GM10266 (cell line): Measurements from ENCODE around the gene SLX4IP.
A peak's percentile ranks its signal among the peaks of the same experiment; 100 is the strongest.
"Not testable (repeated sequence)": the region's sequence is repeated elsewhere in the genome, so short reads cannot be mapped to it uniquely, and the experiment has no call there.

Source experiments
- DNase-seq: peaks from one replicate; pipeline ENCODE4 v3.0.0; 2012; ENCODE audit errors: extremely low spot score
- TF ChIP-seq, protein P1 (sequence below): IDR thresholded peaks from 2 replicates; pipeline ENCODE4 v1.5.1; 2012; ENCODE audit warnings: mild to moderate bottlenecking, low read depth; ENCODE audit not compliant: control insufficient read depth, insufficient read depth; ENCODE audit errors: missing control alignments

SLX4IP gene

DNA sequence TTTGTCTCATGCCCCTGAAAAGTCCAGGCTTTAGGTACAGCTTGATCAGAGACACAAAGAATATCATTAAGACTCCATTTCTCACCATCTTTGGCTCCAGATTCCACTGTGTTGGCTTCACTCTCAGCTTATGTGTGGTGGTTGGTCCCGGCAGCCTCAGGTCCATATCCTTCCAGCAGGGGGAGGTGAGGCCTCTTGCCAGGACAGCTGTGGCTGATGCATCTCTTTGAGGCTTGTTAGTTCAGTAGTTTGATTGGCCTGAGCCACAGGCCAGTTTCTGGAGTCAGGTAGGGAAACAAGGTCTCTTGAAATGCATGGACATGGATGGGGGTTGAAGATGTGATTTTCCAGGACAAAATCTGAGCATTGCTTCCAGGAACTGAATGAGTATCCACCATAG, 176.3 kb downstream of the SLX4IP start:
- TF ChIP-seq, protein P1, sequence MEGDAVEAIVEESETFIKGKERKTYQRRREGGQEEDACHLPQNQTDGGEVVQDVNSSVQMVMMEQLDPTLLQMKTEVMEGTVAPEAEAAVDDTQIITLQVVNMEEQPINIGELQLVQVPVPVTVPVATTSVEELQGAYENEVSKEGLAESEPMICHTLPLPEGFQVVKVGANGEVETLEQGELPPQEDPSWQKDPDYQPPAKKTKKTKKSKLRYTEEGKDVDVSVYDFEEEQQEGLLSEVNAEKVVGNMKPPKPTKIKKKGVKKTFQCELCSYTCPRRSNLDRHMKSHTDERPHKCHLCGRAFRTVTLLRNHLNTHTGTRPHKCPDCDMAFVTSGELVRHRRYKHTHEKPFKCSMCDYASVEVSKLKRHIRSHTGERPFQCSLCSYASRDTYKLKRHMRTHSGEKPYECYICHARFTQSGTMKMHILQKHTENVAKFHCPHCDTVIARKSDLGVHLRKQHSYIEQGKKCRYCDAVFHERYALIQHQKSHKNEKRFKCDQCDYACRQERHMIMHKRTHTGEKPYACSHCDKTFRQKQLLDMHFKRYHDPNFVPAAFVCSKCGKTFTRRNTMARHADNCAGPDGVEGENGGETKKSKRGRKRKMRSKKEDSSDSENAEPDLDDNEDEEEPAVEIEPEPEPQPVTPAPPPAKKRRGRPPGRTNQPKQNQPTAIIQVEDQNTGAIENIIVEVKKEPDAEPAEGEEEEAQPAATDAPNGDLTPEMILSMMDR, result peak; percentile 37
- peak; percentile 28 for DNase-seq

DNA sequence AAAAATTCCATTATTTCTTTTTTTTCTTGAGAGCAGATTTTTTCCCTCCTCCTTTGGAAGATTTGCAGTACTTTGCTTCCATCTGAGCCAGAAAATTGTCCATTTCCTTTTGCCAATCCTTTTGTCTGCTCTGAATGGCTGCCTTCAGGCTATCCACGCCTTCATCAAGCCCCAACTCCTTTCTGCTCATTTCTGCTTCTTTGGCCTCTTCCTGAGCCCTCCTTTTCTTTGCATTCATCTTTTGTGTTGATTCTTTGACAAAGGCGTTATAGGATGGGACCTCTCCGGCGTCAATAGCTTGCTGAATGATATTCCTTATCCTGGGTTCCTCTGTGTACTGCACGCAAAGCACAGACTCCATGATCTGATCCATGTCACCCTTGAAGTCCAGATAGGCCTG, 178.3 kb downstream of the SLX4IP start:
- not testable (repeated sequence) for DNase-seq

DNA sequence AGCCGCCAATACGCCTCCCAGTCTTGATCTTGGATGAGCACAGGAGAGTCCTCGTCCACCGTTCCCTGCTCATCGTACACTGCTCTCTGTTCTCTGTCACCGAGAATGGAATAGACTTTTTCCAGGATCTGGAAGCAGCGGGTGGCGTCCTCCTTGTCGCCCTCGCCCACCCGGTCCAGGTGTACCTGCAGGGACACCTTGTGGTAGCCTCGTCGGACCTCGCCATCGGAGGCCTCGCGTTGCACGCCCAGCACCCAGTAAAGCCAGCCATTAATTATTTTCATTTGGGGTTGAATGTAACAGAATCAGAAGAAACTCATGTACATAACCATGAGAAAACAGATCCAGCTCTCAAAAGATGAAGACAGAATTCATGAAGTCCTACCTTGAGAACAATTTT, 178.8 kb downstream of the SLX4IP start:
- TF ChIP-seq, protein P1, result no peak
- DNase-seq, result no peak

DNA sequence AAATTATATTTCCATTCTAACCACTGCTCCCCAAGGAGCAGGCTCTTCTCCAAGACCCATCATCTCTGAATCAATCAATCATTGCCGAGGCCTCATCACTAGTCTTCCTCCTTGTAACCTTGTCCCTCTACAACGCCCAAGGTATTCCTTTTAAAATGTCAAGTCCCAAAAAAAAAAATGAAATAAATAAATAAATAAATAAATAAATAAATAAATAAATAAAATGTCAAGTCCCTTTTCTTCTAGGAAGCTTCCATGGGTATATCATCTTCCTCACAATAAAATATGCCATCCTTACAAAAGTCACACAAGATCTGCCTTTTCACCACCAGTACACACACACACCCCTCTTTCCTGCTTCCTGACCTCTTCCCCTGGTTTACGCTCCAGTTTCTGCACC, 181.1 kb downstream of the SLX4IP start:
- DNase-seq, result no peak
- TF ChIP-seq, protein P1, result no peak

DNA sequence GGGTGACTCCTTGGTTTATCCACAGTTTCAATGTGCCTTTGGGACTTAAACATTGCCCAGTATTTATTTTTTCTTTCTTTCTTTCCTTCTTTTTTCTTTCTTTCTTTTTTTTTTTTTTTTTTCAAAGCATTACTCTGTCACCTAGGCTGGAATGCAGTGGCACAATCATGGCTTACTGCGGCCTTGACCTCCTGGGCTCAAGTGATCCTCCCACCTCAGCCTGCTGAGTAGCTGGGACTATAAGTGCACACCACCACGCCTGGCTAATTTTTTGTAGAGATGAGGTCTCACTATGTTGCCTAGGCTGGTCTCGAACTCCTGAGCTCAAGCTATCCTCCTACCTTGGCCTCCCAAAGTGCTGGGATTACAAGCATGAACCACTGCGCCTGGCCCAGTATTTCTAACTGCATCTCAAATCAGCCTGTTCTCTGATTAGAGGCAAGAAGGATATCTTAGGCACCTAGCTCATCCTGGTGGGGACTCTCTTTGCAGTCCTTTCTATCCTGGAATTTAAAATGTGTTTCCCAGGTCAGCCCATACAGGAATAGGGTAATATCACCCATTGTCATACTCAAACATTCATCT, 182.5 kb downstream of the SLX4IP start:
- not testable (repeated sequence) for DNase-seq

DNA sequence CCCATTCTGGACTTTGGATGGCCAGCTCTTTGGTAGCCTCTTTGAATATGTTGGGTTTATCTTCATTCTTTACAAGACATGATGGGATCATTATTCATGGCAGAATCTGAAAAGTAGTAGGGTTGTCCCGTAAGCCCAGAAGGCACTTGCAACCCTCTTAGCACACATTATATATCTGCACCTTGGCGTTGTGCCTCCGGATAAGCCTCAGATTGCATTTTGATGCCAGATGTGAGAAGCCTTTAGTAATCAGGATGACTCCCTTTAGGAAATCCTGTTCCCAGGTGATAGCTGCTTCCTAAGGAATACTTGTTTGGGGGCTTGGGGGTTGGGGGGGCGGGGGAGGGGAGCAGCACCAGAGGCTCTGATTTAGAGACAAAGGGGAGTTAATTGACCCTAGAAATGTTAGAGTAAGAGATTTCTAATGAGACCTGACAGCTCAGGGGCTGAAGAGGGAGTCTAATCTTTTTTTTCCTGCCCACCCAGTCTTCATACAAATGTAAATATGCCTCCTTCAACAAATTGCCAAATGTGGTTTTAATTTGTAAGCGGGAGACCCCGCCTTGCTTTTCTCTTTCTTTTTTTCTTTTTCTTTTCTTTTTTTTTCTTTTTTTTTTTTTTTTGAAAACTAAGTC, 183.6 kb downstream of the SLX4IP start:
- DNase-seq, result no peak
- TF ChIP-seq, protein P1, result no peak

DNA sequence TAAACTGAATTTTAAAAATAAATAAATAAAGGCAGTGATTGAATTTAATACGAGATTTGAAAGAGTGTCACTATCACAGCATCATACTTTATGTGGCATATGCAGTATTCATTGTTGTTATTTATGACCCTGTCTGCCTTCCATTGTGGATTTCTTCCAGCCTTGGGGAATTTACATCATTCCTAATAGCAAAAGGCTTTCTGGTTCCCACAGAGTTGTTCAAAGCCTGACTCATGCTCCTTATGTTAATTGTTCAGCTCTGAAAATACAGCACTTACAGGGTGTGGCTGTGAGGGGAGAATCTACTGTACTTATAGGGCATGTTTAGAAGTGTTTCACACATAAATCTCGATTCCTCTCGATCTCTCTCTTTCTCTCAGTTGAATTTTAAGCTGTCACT, 184.3 kb downstream of the SLX4IP start:
- TF ChIP-seq, protein P1, result no peak
- no peak for DNase-seq

DNA sequence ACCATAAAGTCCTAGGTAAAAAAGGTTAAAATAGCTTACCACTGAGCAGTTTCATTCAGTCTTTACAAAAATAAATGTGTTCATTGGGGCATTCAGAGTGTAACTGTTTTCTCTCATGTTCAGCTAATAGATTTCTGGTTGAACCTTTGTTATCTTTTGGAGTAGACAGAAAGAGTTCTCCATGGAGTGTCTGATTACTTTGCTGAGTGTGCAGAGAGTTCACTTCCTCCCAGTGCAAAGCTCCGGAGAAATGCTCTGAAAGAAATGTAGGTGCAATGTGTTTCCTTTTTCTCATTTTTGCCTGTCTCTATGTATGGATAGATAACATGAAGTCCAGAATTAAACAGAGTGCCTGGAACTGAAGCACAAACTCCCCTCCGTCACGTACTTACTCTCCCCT, 186.0 kb downstream of the SLX4IP start:
- no peak for DNase-seq
- TF ChIP-seq, protein P1, result no peak
